COR-L47 (cell line): ENCODE data around the gene PIK3R1.

Experiments
- DNase-seq: peaks from one replicate; lab custom pipeline; 2025; lab: John Stamatoyannopoulos, UW

PIK3R1 gene

GRCh38 chr5:68329554-68330255 lies 114.1 kb downstream of the PIK3R1 start:
- no peak for DNase-seq

GRCh38 chr5:68330574-68330973 lies 115.0 kb downstream of the PIK3R1 start:
- no peak for DNase-seq

DNA sequence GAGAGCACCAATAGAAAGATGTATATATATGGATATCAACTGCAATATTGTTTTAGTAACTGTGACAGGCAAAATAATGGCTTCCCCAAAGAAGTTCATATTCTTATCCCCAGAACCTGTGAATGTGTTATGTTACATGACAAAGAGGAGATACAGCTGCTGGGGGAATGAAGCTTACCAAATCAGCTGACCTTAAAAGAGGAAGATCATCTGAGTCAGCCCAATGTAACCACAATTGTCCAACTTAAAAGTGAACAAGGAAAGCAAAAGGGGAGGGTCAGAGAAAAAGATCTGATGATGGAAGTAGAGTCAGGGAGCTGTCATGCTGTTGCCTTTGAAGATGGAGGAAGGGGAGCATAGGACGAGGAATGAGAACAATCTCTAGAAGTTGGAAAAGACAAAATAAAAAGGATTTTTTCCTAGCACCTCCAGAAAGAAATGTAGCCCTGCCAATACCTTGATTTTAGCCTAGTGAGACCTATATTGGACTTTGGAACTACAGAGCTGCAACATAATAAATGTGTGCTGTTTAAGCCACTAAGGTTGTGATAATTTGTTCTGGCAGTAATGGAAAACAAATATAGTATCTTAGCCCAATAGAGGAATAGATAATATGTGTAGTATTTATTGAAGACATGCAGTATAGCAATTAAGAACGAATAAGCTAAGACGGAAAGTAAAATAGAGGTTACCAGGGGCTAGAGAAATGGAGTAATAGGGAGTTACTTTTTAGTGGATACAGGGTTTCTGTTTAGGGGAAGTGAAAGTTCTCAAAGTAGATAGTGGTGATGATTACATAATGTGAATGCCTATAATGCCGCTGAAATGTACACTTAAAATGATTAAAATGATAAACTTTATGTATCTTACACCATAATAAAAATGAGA lies 115.9 kb downstream of the PIK3R1 start:
- DNase-seq: no peak

DNA sequence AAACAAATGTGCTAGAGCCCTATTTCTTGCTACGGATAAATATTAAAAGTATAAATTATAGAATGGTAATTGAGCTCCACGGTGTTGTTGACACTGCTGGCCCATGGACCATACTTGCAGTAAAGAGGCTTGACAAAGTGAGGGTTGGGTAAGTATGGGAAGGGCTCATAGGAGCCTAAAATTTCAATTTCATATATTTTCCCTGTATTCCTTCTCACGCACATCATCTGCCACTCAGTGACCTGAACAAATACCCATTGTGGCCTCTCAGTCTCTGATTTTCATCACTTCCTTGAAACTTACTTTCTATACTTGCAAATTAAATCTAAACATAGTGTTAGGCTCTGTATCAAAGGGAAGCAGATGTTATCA lies 116.5 kb downstream of the PIK3R1 start:
- no peak for DNase-seq

- no peak for DNase-seq
Measured at GRCh38 chr5:68332556-68332955, 117.0 kb downstream of the PIK3R1 start.

- DNase-seq: no peak
Measured at GRCh38 chr5:68333649-68334552, 118.3 kb downstream of the PIK3R1 start.

DNA sequence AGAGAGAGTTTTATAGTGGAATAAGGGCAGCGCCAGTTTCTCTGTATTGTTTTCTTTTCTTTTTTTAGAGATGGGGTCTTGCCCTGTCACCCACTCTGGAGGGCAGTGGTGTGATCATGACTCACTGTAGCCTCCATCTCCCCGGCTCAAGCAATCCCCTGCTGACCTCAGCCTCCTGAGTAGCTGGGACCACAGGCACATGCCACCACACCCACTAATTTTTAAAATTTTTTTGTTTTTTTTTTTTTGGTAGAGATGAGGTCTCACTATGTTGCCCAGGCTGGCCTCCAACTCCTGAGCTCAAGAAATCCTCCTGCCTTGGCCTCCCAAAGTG lies 119.0 kb downstream of the PIK3R1 start:
- DNase-seq: no peak

GRCh38 chr5:68335075-68335474 lies 119.5 kb downstream of the PIK3R1 start:
- DNase-seq: no peak

- DNase-seq: no peak
Measured at GRCh38 chr5:68336200-68336599, 120.6 kb downstream of the PIK3R1 start.

DNA sequence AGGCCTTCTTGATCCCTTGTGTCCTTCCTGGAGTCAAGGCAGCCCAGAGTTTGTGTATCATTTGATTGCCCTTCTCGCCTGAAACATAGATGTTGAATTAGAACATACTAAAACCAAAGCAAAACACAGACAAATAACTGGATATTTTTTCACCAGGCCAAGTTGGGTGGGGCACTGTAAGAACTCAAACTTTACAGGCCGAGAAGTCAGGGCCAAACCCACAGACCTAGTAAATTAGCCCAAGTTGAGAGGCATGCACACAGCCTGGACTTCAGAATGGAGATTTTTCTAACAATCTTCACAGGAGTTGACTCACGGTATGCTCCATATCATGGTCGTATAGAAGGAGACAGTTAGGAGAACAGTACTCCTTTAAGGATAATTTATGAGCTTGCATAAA lies 121.7 kb downstream of the PIK3R1 start:
- DNase-seq: no peak

- no peak for DNase-seq
Measured at GRCh38 chr5:68339921-68340321, 124.4 kb downstream of the PIK3R1 start.

DNA sequence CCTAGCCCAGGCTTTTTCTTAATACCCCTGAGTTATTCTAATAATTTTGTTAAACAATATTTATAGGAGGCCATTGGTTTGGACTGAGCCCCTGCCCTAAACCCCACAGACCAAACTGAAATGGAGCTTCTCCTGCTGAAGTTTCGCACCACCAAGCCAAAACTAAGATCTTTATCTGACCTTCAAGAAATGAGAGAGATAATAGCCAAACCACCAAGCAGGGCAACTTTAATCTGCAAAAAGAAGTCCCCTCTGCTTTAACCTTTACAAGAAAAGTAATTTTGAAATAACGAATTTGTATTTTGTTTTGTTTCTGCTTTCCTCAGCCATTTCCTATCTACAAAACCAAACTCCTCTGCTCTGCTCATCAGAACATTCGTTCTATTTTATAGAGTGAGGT lies 125.5 kb downstream of the PIK3R1 start:
- DNase-seq: no peak

DNA sequence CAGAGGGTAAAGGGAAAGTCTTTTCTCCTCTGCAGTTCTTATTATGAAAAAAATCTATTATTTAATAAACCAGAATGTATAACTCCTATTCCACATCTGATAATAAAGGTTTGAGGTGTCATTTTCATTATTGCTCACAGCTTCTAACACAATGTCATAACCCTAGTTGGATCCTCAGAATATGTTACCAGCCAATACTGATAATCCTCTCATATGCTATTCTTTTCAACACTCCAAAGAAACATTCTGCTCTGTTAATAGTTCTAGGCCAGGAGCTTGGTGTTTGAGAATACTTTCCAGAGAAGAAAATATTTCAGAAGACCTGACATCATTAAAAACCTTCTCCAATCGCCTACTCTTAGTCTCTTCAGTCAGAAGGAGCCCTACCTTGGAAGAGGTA lies 127.1 kb downstream of the PIK3R1 start:
- DNase-seq: no peak

- no peak for DNase-seq
Measured at GRCh38 chr5:68343421-68343826, 127.9 kb downstream of the PIK3R1 start.

- no peak for DNase-seq
Measured at GRCh38 chr5:68344447-68345111, 129.0 kb downstream of the PIK3R1 start.

DNA sequence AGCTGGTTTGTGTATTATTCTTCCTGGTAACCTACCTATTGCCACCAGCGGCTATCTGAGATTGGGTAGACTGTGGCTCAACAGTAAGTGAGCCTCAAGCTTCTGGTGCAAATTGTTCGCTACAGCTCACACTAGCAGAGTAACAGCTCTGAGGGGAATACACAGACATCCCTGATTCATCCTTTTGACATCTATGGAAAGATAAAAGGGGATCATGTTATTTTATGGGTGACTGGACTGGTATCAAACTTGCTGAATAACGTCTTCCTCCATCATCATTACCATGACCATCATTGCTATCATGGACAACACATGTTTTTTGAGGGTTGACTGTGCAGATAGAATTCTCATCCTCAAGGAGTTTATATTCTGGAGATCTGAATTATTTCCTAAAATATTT lies 129.6 kb downstream of the PIK3R1 start:
- no peak for DNase-seq

GRCh38 chr5:68345582-68345981 lies 130.0 kb downstream of the PIK3R1 start:
- no peak for DNase-seq

GRCh38 chr5:68347536-68347935 lies 132.0 kb downstream of the PIK3R1 start:
- no peak for DNase-seq

- no peak for DNase-seq
Measured at GRCh38 chr5:68348447-68349222, 133.1 kb downstream of the PIK3R1 start.

DNA sequence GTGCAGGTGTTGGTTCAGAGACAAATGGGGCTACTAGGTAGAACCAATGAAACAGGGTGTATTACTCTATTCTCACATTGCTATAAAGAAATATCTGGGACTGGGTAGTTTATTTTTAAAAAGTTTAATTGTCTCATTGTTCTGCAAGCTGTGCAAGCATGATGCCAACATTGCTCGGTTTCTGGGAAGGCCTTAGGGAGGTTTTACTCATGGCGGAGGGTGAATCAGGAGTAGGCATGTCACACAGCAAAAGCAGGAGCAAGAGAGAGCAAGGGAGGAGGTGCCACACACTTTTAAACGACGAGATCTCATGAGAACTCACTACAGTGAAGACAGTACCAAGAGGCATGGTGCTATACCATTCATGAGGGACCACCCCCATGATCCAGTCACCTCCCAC lies 134.6 kb downstream of the PIK3R1 start:
- DNase-seq: no peak
